WTC11 (cell line): Measurements from ENCODE around the gene ARPC1A. TPM values are rescaled to one million over a fixed set of nuclear protein-coding genes. Genes with fewer than 3 reads are reported as not detected.

ENCODE experiments used
- CTCF ChIP-seq: fragments of 200-600 bp; IDR thresholded peaks from 2 replicates; pipeline ENCODE4 v1.8.0; 2022; ENCODE audit warnings: antibody characterized with exemption
- FOXJ3 ChIP-seq: sonication (generic); formaldehyde crosslinking; IDR thresholded peaks from 2 replicates; pipeline ENCODE4 v1.9.0; 2021; ENCODE audit warnings: missing genetic modification reagents, mild to moderate bottlenecking, borderline replicate concordance
- GABPB1 ChIP-seq: sonication (generic); formaldehyde crosslinking; IDR thresholded peaks from 2 replicates; pipeline ENCODE4 v1.8.1; 2023; ENCODE audit warnings: mild to moderate bottlenecking, missing genetic modification reagents
- GRHL2 ChIP-seq: fragments of 250-450 bp; sonication (Bioruptor Pico); IDR thresholded peaks from 2 replicates; pipeline ENCODE4 v1.8.0; 2022; ENCODE audit warnings: mild to moderate bottlenecking, moderate library complexity; ENCODE audit not compliant: insufficient replicate concordance, severe bottlenecking
- HMGA2 ChIP-seq: fragments of 250-450 bp; sonication (Bioruptor Pico); IDR thresholded peaks from 2 replicates; pipeline ENCODE4 v1.4.0; 2021; ENCODE audit warnings: mild to moderate bottlenecking, moderate library complexity
- JUN ChIP-seq: sonication (generic); formaldehyde crosslinking; IDR thresholded peaks from 2 replicates; pipeline ENCODE4 v1.8.0; 2023; ENCODE audit warnings: mild to moderate bottlenecking, missing genetic modification reagents
- MLX ChIP-seq: sonication (generic); formaldehyde crosslinking; IDR thresholded peaks from 2 replicates; pipeline ENCODE4 v1.8.1; 2023; ENCODE audit warnings: mild to moderate bottlenecking, missing genetic modification reagents, moderate library complexity
- NR1H2 ChIP-seq: sonication (generic); formaldehyde crosslinking; IDR thresholded peaks from 2 replicates; pipeline ENCODE4 v1.9.0; 2021; ENCODE audit warnings: mild to moderate bottlenecking, moderate library complexity, missing genetic modification reagents
- OVOL2 ChIP-seq: fragments of 250-450 bp; sonication (Bioruptor Pico); IDR thresholded peaks from 2 replicates; pipeline ENCODE4 v1.9.0; 2021; ENCODE audit warnings: mild to moderate bottlenecking, borderline replicate concordance
- PRDM15 ChIP-seq: sonication (generic); formaldehyde crosslinking; IDR thresholded peaks from 2 replicates; pipeline ENCODE4 v1.8.0; 2022; ENCODE audit warnings: missing genetic modification reagents
- PREB ChIP-seq: sonication (generic); formaldehyde crosslinking; IDR thresholded peaks from 2 replicates; pipeline ENCODE4 v1.8.1; 2022; ENCODE audit warnings: mild to moderate bottlenecking, missing genetic modification reagents, moderate library complexity, borderline replicate concordance
- RELA ChIP-seq: sonication (generic); formaldehyde crosslinking; IDR thresholded peaks from 2 replicates; pipeline ENCODE4 v1.8.1; 2022; ENCODE audit warnings: missing genetic modification reagents, mild to moderate bottlenecking, borderline replicate concordance
- SMAD3 ChIP-seq: sonication (generic); formaldehyde crosslinking; IDR thresholded peaks from 2 replicates; pipeline ENCODE4 v1.8.0; 2022; ENCODE audit warnings: missing genetic modification reagents, mild to moderate bottlenecking, borderline replicate concordance
- SOX15 ChIP-seq: fragments of 250-450 bp; sonication (Bioruptor Pico); IDR thresholded peaks from 2 replicates; pipeline ENCODE4 v1.9.0; 2021; ENCODE audit warnings: mild to moderate bottlenecking
- ZMAT4 ChIP-seq: fragments of 250-450 bp; sonication (Bioruptor Pico); IDR thresholded peaks from 2 replicates; pipeline ENCODE4 v1.9.0; 2021; ENCODE audit warnings: mild to moderate bottlenecking
- ZSCAN18 ChIP-seq: fragments of 250-450 bp; sonication (Bioruptor Pico); IDR thresholded peaks from 2 replicates; pipeline ENCODE4 v2.1.2; 2022; ENCODE audit warnings: mild to moderate bottlenecking, moderate library complexity
- total RNA-seq: library from RNA; stranded (reverse); gene quantifications from 3 replicates; pipeline ENCODE4 v1.2.3, GENCODE V29; 2021
- TF ChIP-seq, protein P1 (sequence below): fragments of 250-450 bp; sonication (Bioruptor Pico); conservative IDR thresholded peaks from 2 replicates; pipeline ENCODE4 v1.9.0; 2021; ENCODE audit warnings: mild to moderate bottlenecking
- TF ChIP-seq, protein P2 (sequence below): sonication (generic); formaldehyde crosslinking; IDR thresholded peaks from 2 replicates; pipeline ENCODE4 v1.8.0; 2023; ENCODE audit warnings: mild to moderate bottlenecking, missing genetic modification reagents
- TF ChIP-seq, protein P3 (sequence below): sonication (generic); formaldehyde crosslinking; IDR thresholded peaks from 2 replicates; pipeline ENCODE4 v1.8.1; 2022; ENCODE audit warnings: missing genetic modification reagents, borderline replicate concordance
- TF ChIP-seq, protein P4 (sequence below): sonication (generic); formaldehyde crosslinking; IDR thresholded peaks from 2 replicates; pipeline ENCODE4 v1.8.1; 2022; ENCODE audit warnings: mild to moderate bottlenecking, moderate library complexity, missing genetic modification reagents

Gene ARPC1A
- total RNA-seq, 1 experiment from 2014 or later = 149 TPM

DNA sequence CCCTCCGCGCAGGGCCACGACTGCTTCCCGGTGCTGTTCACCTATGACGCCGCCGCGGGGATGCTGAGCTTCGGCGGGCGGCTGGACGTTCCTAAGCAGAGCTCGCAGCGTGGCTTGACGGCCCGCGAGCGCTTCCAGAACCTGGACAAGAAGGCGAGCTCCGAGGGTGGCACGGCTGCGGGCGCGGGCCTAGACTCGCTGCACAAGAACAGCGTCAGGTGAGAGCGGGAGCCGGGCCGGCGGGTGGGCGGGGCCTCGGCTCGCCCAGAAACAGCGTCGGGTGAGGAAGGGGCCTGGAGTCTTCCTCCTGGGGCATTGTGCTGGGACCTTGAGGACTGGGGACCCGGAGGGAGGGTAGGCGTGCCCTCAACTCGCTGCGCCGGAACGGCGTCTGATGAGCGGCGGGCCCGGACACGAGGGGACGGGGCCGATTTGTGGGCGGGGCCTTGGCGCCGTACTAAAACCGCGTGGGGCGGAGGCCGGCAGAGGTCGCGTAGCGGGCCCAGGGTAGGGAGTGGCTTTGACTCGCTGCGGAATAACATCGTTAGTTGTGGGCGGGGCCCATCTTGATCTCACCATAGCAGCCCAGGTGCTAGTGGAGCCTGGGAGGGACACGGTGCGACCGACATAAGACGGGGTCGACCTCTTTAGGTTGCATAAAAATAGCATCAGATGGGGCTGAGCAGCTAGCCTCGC is 67.1 kb downstream of the ARPC1A start (continued):
- no peak for TF ChIP-seq MLX
- no peak for TF ChIP-seq FOXJ3 (CRISPR knock-in tag)
- TF ChIP-seq ZSCAN18 (CRISPR knock-in tag) = no peak
- TF ChIP-seq PREB = no peak
- TF ChIP-seq, protein P1, sequence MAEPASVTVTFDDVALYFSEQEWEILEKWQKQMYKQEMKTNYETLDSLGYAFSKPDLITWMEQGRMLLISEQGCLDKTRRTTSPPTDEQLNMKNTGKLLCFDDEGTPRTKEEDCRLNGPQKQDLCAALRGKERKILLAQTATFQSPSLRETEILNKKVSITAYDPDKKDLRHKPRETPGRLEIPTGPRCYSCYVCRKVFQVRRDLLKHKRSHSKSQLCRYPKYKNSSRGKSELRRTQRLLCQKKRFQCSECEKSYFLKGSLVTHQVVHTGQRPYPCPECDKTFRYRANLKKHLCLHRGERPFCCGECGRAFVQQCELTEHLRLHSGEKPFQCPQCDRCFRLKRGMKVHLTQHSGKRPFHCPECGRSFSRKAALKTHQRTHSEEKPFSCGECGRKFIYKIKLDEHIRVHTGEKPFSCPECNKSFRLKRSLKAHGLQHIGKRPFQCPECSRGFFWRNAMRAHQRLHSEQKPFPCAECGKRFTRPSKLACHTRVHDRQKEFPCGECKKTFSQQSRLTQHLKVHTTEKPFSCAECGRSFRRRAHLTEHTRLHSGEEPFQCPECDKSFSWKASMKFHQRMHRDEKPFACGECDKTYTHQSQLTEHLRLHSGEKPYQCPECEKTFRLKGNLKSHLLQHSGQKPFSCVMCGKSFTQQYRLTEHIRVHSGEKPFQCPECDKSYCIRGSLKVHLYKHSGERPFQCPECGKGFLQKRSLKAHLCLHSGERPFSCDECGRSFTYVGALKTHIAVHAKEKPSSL (CRISPR knock-in tag) = peak; percentile 67; the same call in 1 of the 2 replicates
- TF ChIP-seq, protein P2, sequence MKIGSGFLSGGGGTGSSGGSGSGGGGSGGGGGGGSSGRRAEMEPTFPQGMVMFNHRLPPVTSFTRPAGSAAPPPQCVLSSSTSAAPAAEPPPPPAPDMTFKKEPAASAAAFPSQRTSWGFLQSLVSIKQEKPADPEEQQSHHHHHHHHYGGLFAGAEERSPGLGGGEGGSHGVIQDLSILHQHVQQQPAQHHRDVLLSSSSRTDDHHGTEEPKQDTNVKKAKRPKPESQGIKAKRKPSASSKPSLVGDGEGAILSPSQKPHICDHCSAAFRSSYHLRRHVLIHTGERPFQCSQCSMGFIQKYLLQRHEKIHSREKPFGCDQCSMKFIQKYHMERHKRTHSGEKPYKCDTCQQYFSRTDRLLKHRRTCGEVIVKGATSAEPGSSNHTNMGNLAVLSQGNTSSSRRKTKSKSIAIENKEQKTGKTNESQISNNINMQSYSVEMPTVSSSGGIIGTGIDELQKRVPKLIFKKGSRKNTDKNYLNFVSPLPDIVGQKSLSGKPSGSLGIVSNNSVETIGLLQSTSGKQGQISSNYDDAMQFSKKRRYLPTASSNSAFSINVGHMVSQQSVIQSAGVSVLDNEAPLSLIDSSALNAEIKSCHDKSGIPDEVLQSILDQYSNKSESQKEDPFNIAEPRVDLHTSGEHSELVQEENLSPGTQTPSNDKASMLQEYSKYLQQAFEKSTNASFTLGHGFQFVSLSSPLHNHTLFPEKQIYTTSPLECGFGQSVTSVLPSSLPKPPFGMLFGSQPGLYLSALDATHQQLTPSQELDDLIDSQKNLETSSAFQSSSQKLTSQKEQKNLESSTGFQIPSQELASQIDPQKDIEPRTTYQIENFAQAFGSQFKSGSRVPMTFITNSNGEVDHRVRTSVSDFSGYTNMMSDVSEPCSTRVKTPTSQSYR (CRISPR knock-in tag) = no peak
- TF ChIP-seq GRHL2 (CRISPR knock-in tag) = no peak
- TF ChIP-seq JUN (CRISPR knock-in tag) = no peak
- no peak; the same call in 1 of the 2 replicates for TF ChIP-seq OVOL2 (CRISPR knock-in tag)
- no peak for TF ChIP-seq GABPB1 (CRISPR knock-in tag)
- peak; percentile 68 for TF ChIP-seq ZMAT4 (CRISPR knock-in tag)
- TF ChIP-seq, protein P3, sequence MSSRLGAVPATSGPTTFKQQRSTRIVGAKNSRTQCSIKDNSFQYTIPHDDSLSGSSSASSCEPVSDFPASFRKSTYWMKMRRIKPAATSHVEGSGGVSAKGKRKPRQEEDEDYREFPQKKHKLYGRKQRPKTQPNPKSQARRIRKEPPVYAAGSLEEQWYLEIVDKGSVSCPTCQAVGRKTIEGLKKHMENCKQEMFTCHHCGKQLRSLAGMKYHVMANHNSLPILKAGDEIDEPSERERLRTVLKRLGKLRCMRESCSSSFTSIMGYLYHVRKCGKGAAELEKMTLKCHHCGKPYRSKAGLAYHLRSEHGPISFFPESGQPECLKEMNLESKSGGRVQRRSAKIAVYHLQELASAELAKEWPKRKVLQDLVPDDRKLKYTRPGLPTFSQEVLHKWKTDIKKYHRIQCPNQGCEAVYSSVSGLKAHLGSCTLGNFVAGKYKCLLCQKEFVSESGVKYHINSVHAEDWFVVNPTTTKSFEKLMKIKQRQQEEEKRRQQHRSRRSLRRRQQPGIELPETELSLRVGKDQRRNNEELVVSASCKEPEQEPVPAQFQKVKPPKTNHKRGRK (CRISPR knock-in tag) = no peak
- TF ChIP-seq CTCF = no peak
- no peak for TF ChIP-seq NR1H2 (CRISPR knock-in tag)
- TF ChIP-seq SMAD3 (CRISPR knock-in tag) = peak; percentile 62; the same call in 1 of the 2 replicates
- TF ChIP-seq RELA (CRISPR knock-in tag) = peak; percentile 88
- TF ChIP-seq PRDM15 (CRISPR knock-in tag) = peak; percentile 15; the same call in 1 of the 2 replicates
- no peak for TF ChIP-seq HMGA2 (CRISPR knock-in tag)
- no peak for TF ChIP-seq SOX15
- TF ChIP-seq, protein P4, sequence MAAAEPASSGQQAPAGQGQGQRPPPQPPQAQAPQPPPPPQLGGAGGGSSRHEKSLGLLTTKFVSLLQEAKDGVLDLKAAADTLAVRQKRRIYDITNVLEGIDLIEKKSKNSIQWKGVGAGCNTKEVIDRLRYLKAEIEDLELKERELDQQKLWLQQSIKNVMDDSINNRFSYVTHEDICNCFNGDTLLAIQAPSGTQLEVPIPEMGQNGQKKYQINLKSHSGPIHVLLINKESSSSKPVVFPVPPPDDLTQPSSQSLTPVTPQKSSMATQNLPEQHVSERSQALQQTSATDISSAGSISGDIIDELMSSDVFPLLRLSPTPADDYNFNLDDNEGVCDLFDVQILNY = peak; percentile 74; the same call in 1 of the 2 replicates
